Ovary (tissue), 9 donors: Measurements from ENCODE around the gene RALA. TPM values are rescaled to one million over a fixed set of nuclear protein-coding genes. Genes with fewer than 3 reads are reported as not detected.
A peak's percentile ranks its signal among the peaks of the same experiment; 100 is the strongest.

Experiments used
- DNase-seq, 5 donors: peaks; one replicate each; pipeline ENCODE4 v3.0.0-alpha.2; 2019 to 2020
- H3K27ac ChIP-seq, 2 donors: fragments of 200-600 bp; one replicate each; pipeline versions ENCODE4 v1.5.1 to v1.8.0; 2019 to 2022
- H3K27me3 ChIP-seq: fragments of 200-600 bp; one replicate; pipeline ENCODE4 v1.8.0; 2022
- H3K36me3 ChIP-seq: fragments of 200-600 bp; sonication (generic); one replicate; pipeline ENCODE4 v1.5.1; 2019
- H3K4me1 ChIP-seq: one replicate; pipeline ENCODE4 v1.8.1; 2013; ENCODE audit warnings: mild to moderate bottlenecking, moderate library complexity; ENCODE audit not compliant: insufficient read depth
- H3K4me3 ChIP-seq: fragments of 200-600 bp; sonication (generic); one replicate; pipeline ENCODE4 v1.5.1; 2017
- H3K9me3 ChIP-seq, 2 donors: fragments of 200-600 bp in 1 of 2; sonication (generic) in 1 of 2; one replicate each; pipeline versions ENCODE4 v1.5.1 to v1.8.1; 2013 to 2019; ENCODE audit warnings: mild to moderate bottlenecking in 1 of 2, moderate library complexity in 1 of 2
- EP300 ChIP-seq: sonication (generic); formaldehyde crosslinking; IDR thresholded peaks from one replicate; pipeline ENCODE4 v1.6.1; 2017; ENCODE audit warnings: antibody characterized with exemption
- POLR2A ChIP-seq: fragments of 450-650 bp; IDR thresholded peaks from one replicate; pipeline ENCODE4 v1.6.1; 2017; ENCODE audit warnings: antibody characterized with exemption, mild to moderate bottlenecking, moderate library complexity
- WGBS, 3 donors: extraction: QIAGEN DNeasy Blood & Tissue Kit in 1 of 3; methylation state at CpG; one replicate each; pipeline versions ENCODE4 v1.1.5 to v1.1.7; 2013 to 2017; 5-methylcytosine and 5-hydroxymethylcytosine counted together
- intact Hi-C, 4 donors: fragments of 100-400 bp; cut with DNase I; formaldehyde crosslinking; loops; one replicate each; pipeline versions ENCODE4 v1.11.0 to v1.15.1; 2022 to 2023
- polyA plus RNA-seq, 2 donors: library from polyadenylated mRNA; stranded (reverse); fragments of 200-250 nt in 1 of 2; fragments of 350-450 nt in 1 of 2; fragmentation: Illumina TruSeq in 1 of 2; extraction: RNeasy Lipid Tissue Mini Kit (QIAGEN cat#74804) in 1 of 2; gene quantifications; one replicate each; pipeline ENCODE4 v1.2.3, GENCODE V29; 2013 to 2014
- total RNA-seq, 7 donors: library from RNA; depleted of rRNA in 2 of 7; stranded (reverse); fragments of >200 nt in 2 of 7; fragmentation: NEBNext Ultra II Directional in 3 of 7; extraction: Animal tissue kit (Norgen Biotek cat#: 25700) in 3 of 7; gene quantifications; one replicate each; pipeline versions ENCODE4 v1.1.0 to v1.2.4, GENCODE V29; 2016 to 2023
- TF ChIP-seq, protein P1 (sequence below), 3 donors: fragments of 450-650 bp in 2 of 3; fragments of 200-600 bp in 1 of 3; IDR thresholded peaks; one replicate each; pipeline versions ENCODE4 v1.5.1 to v1.8.0; 2016 to 2022; ENCODE audit warnings: antibody characterized with exemption in 3 of 3, mild to moderate bottlenecking in 1 of 3
- donor health status: DM: no; HTN: no; CAD: no; lungs with moderate emphysema.
- donor health status: DM: no; HTN: no; CAD: no.
- donor health status: Bipolar disorder and iron deficiency.
- donor health status: DM: yes; HTN: yes; CAD: no.
- donor health status: DM: no; HTN: no; CAD: no.
- donor health status: DM: yes; HTN: yes; CAD: no.

RALA gene
- total and polyA plus RNA-seq, 9 donors, result 13.9 to 32.9 (median 25.2) TPM

GRCh38 chr7:39642896-39643295 is 19.5 kb downstream of the RALA start:
- TF ChIP-seq, protein P1, sequence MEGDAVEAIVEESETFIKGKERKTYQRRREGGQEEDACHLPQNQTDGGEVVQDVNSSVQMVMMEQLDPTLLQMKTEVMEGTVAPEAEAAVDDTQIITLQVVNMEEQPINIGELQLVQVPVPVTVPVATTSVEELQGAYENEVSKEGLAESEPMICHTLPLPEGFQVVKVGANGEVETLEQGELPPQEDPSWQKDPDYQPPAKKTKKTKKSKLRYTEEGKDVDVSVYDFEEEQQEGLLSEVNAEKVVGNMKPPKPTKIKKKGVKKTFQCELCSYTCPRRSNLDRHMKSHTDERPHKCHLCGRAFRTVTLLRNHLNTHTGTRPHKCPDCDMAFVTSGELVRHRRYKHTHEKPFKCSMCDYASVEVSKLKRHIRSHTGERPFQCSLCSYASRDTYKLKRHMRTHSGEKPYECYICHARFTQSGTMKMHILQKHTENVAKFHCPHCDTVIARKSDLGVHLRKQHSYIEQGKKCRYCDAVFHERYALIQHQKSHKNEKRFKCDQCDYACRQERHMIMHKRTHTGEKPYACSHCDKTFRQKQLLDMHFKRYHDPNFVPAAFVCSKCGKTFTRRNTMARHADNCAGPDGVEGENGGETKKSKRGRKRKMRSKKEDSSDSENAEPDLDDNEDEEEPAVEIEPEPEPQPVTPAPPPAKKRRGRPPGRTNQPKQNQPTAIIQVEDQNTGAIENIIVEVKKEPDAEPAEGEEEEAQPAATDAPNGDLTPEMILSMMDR (IDR thresholded peaks at IDR 0.05), result no peak
- TF ChIP-seq EP300 (no peak), POLR2A (no peak)
- no peaks in the 10 kb centered on the region for H3K9me3 ChIP-seq
- intact Hi-C loops, result no loop called here

GRCh38 chr7:39644170-39644569 is 20.8 kb downstream of the RALA start:
- H3K36me3 ChIP-seq, result no peaks in the 10 kb centered on the region
- intact Hi-C loops, result no loop called here
- H3K27me3 ChIP-seq, result no peaks in the 10 kb centered on the region
- no peak overlapping the region for H3K27ac ChIP-seq
- H3K9me3 ChIP-seq, result no peaks in the 10 kb centered on the region
- no peak overlapping the region for H3K4me3 ChIP-seq
- peaks cover 8% of the 10 kb centered on the region for H3K4me1 ChIP-seq
- 4 to 23% (median 9%) methylated on average over 1 of the region's 1 CpG for WGBS, 3 donors
- TF ChIP-seq, protein P1 (IDR thresholded peaks at IDR 0.05), result no peak
- no peak for TF ChIP-seq POLR2A
- TF ChIP-seq EP300, result no peak
- no peak for DNase-seq

More at GRCh38 chr7:39642896-39643295, 19.5 kb downstream of the RALA start:
- H3K27ac ChIP-seq, result no peak overlapping the region
- peaks cover 8% of the 10 kb centered on the region for H3K4me1 ChIP-seq
- DNase-seq, result no peak
- H3K4me3 ChIP-seq, result no peak overlapping the region
- H3K27me3 ChIP-seq, result no peaks in the 10 kb centered on the region
- H3K36me3 ChIP-seq, result no peaks in the 10 kb centered on the region

- Histone ChIP-seq H3K4me3 (no peak overlapping the region), H3K4me1 (peaks cover 8% of the 10 kb centered on the region), H3K27ac (no peak overlapping the region), H3K9me3 (no peaks in the 10 kb centered on the region), H3K27me3 (no peaks in the 10 kb centered on the region), H3K36me3 (no peaks in the 10 kb centered on the region)
- peak in 3 of 5 donors; percentile 32 to 51 (median 36) for DNase-seq
- TF ChIP-seq POLR2A (no peak), EP300 (no peak)
- TF ChIP-seq, protein P1 (IDR thresholded peaks at IDR 0.05), result no peak
- WGBS, 3 donors, result 13 to 29% (median 24%) methylated on average over 5 of the region's 5 CpGs
- intact Hi-C loops, result no loop called here
Observed at GRCh38 chr7:39645482-39646407, 22.4 kb downstream of the RALA start.

DNA sequence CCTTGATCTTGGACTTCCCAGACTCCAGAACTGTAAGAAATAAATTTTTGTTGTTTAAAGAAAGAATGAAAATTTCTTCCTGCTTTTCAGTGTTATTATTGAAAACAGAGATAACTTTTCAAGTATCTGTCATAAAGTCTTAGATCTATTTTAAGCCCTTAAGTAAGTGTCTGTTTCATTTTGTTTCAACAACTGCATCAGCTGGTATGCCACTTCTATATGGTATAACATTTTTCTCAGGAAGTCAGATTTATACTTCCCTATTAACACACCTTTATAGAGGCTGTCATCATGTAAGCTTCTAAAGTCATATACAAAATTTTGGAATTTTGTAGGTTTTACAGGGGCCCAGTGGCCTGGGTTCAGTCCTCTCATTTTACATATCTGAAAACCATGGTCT is 24.4 kb downstream of the RALA start:
- no peak overlapping the region for H3K27ac ChIP-seq
- peaks cover 9% of the 10 kb centered on the region for H3K4me1 ChIP-seq
- H3K27me3 ChIP-seq, result no peaks in the 10 kb centered on the region
- intact Hi-C loops, result no loop called here
- TF ChIP-seq EP300 (no peak), POLR2A (no peak)
- TF ChIP-seq, protein P1 (IDR thresholded peaks at IDR 0.05), result no peak
- H3K4me3 ChIP-seq, result no peak overlapping the region
- DNase-seq, result no peak
- H3K9me3 ChIP-seq, result no peaks in the 10 kb centered on the region
- no peaks in the 10 kb centered on the region for H3K36me3 ChIP-seq
